CD4-positive, alpha-beta T cell (primary cell): Measurements from ENCODE around the gene ZRANB3. TPM values are rescaled to one million over a fixed set of nuclear protein-coding genes. Genes with fewer than 3 reads are reported as not detected.

Experiments
- ATAC-seq: fragments of 200-7000 bp; cut with Tn5 transposase; one replicate; pipeline ENCODE4 v1.10.0; 2022; ENCODE audit warnings: mild to moderate bottlenecking; ENCODE audit not compliant: poor library complexity
- CTCF ChIA-PET: fragments of 350-600 bp; sonication (Branson Sonifier 250); formaldehyde crosslinking; loops from one replicate; lab custom pipeline; 2021; ENCODE audit warnings: antibody characterized with exemption, inconsistent platforms; lab: Charles Lee
- POLR2A ChIA-PET: fragments of 350-600 bp; sonication (Branson Sonifier 250); formaldehyde crosslinking; loops from one replicate; lab custom pipeline; 2021; ENCODE audit warnings: antibody characterized with exemption, inconsistent platforms; lab: Charles Lee
- DNase-seq, 14 experiments: peaks; one replicate each; pipeline ENCODE4 v3.0.0-alpha.2; 2013 to 2020; ENCODE audit warnings: mixed read lengths in 2 of 14
- H3K27ac ChIP-seq, 2 donors: one replicate each; pipeline versions ENCODE4 v1.5.1 to v1.7.0; 2013; ENCODE audit warnings: low read length in 2 of 2, low read depth in 1 of 2, mild to moderate bottlenecking in 1 of 2
- H3K27me3 ChIP-seq, 2 experiments: 1 replicate in 1 of 2; 2 replicates in 1 of 2; pipeline versions ENCODE4 v1.6.1 to v1.7.0; 2013; ENCODE audit warnings: low read length in 2 of 2, control low read depth in 1 of 2, mild to moderate bottlenecking in 1 of 2, moderate library complexity in 1 of 2; ENCODE audit not compliant: insufficient read depth in 2 of 2, control insufficient read depth in 1 of 2
- H3K36me3 ChIP-seq: one replicate; pipeline ENCODE4 v1.6.1; 2013; ENCODE audit warnings: low read length, control low read depth; ENCODE audit not compliant: insufficient read depth
- H3K4me1 ChIP-seq: one replicate; pipeline ENCODE4 v1.6.1; 2013; ENCODE audit warnings: low read length, control low read depth; ENCODE audit not compliant: insufficient read depth
- H3K4me3 ChIP-seq: one replicate; pipeline ENCODE4 v1.5.1; 2013; ENCODE audit warnings: mild to moderate bottlenecking, low read length, moderate library complexity
- H3K9me3 ChIP-seq, 2 experiments: 1 replicate in 1 of 2; 2 replicates in 1 of 2; pipeline versions ENCODE4 v1.6.1 to v1.7.0; 2013; ENCODE audit warnings: low read length in 2 of 2, mild to moderate bottlenecking in 2 of 2, control low read depth in 1 of 2, moderate library complexity in 1 of 2; ENCODE audit not compliant: control insufficient read depth in 1 of 2, insufficient read depth in 1 of 2
- H3K27ac Mint-ChIP-seq: one replicate; pipeline ENCODE4 v1.8.0; 2020; ENCODE audit warnings: mixed read lengths
- H3K27me3 Mint-ChIP-seq: one replicate; pipeline ENCODE4 v1.8.0; 2021; ENCODE audit warnings: mixed read lengths
- H3K36me3 Mint-ChIP-seq: one replicate; pipeline ENCODE4 v1.8.0; 2021; ENCODE audit warnings: low read depth, mixed read lengths
- H3K4me1 Mint-ChIP-seq: one replicate; pipeline ENCODE4 v1.8.0; 2021; ENCODE audit warnings: low read depth, mixed read lengths
- H3K4me3 Mint-ChIP-seq: one replicate; pipeline ENCODE4 v1.8.0; 2020; ENCODE audit warnings: mild to moderate bottlenecking, mixed read lengths
- H3K9me3 Mint-ChIP-seq: one replicate; pipeline ENCODE4 v1.8.0; 2020; ENCODE audit warnings: mixed read lengths
- CTCF ChIP-seq: fragments of 200-600 bp; IDR thresholded peaks from one replicate; pipeline ENCODE4 v1.8.0; 2022; ENCODE audit warnings: antibody characterized with exemption, mild to moderate bottlenecking
- intact Hi-C, 2 experiments: fragments of 100-400 bp; cut with DNase I in 1 of 2; cut with micrococcal nuclease in 1 of 2; formaldehyde crosslinking; loops; one replicate each; pipeline versions ENCODE4 v1.15.1 to v1.9.0; 2023 to 2025; cut with DNase I, micrococcal nuclease
- total RNA-seq, 174 experiments: library from RNA in 2 of 174; stranded (reverse) in 2 of 174; gene quantifications; one replicate each; pipeline ENCODE4 v1.2.3 and lab custom pipeline; 2021 to 2026

The ZRANB3 gene
- total RNA-seq, 2 experiments from 2014 or later: 3.9 to 4.2 TPM

DNA sequence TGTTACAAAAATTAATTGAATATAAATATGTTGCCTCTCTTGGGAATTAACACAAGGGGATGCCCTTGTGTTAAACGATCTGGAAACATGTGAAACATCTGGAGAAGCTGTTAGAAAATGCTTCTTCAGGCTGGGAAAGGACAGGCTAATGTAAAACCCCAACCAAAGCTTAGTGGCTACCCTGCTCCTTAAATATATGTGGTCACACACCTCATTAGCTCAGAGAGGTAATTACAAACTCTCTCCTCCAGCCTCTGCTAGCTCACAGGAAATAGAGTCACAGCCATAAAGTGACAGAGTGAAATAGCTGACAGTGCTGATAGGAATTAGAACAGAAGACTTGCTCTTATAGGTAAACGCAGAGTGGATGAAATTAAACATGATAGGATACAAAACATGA is 323.0 kb downstream of the ZRANB3 start:
- no peaks in the 10 kb centered on the region for H3K27me3 Mint-ChIP-seq
- ChIA-PET POLR2A (no interaction called here), CTCF (interaction anchor here (0.6 kb wide), 1 partner anchor 21 kb away, joined by 3 read pairs; no protein-coding TSS in a partner anchor)
- DNase-seq: no peak
- no peak overlapping the region for H3K27ac Mint-ChIP-seq
- H3K4me1 Mint-ChIP-seq: no peaks in the 10 kb centered on the region
- no peak overlapping the region for H3K4me3 ChIP-seq
- no peaks in the 10 kb centered on the region for H3K9me3 ChIP-seq
- H3K9me3 Mint-ChIP-seq: no peaks in the 10 kb centered on the region
- no peak for ATAC-seq
- no peak overlapping the region for H3K4me3 Mint-ChIP-seq
- H3K36me3 ChIP-seq: no peaks in the 10 kb centered on the region
- H3K27me3 ChIP-seq: no peaks in the 10 kb centered on the region
- no peak for TF ChIP-seq CTCF
- H3K4me1 ChIP-seq: no peaks in the 10 kb centered on the region
- no peak overlapping the region for H3K27ac ChIP-seq
- H3K36me3 Mint-ChIP-seq: peaks cover 4% of the 10 kb centered on the region
- intact Hi-C loops: no loop called here

DNA sequence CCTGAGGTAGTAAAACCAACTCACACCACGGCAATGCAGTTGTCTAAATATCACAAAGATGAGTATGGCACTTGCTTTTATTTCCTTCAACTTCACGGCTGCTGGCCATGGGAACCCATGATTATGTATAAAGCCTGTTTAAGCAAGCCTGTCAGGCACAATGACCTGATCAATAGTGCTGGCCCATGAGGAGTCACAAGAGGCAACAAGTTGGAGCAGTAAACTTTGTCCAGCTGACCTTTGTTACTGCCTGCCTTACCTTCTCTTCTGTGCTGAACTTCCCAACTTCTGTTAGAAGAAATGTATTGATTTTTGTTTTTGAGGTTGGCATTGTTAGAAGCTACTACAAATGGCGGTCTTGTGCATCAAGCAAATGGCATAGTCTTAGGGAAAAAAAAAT is 327.1 kb downstream of the ZRANB3 start:
- DNase-seq (no peak), ATAC-seq (no peak)
- H3K36me3 Mint-ChIP-seq: peaks cover 18% of the 10 kb centered on the region
- no peak overlapping the region for H3K4me3 ChIP-seq
- H3K27ac ChIP-seq: no peak overlapping the region
- no peaks in the 10 kb centered on the region for H3K9me3 ChIP-seq
- H3K27me3 ChIP-seq: no peaks in the 10 kb centered on the region
- no peaks in the 10 kb centered on the region for H3K36me3 ChIP-seq
- no peaks in the 10 kb centered on the region for H3K9me3 Mint-ChIP-seq
- no peak overlapping the region for H3K4me3 Mint-ChIP-seq
- no peaks in the 10 kb centered on the region for H3K4me1 Mint-ChIP-seq
- ChIA-PET CTCF (no interaction called here), POLR2A (no interaction called here)
- intact Hi-C loops: no loop called here
- TF ChIP-seq CTCF: no peak
- H3K4me1 ChIP-seq: no peaks in the 10 kb centered on the region
- H3K27me3 Mint-ChIP-seq: no peaks in the 10 kb centered on the region
- H3K27ac Mint-ChIP-seq: no peak overlapping the region

DNA sequence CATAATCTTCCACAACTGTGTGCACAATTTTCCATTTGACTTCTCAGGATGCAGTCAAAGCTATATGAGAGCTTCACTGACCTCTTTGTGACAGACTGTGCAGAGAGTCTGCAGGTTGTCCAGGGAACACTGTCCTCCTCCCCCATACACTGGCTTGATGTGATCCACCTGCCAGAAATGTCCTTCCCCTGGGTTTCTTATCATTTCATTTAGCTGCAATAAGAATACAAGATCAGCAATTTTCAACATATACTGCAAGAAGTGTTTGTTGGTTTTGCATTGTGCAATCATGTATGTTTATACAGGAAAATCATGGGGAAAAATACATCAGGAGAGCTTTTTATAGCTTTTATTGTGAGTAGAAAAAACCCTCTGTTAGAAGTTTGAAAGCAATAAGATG is 328.3 kb downstream of the ZRANB3 start:
- H3K36me3 ChIP-seq: no peaks in the 10 kb centered on the region
- ChIA-PET CTCF (no interaction called here), POLR2A (no interaction called here)
- Mint-ChIP-seq H3K9me3 (no peaks in the 10 kb centered on the region), H3K27me3 (no peaks in the 10 kb centered on the region), H3K4me1 (no peaks in the 10 kb centered on the region), H3K4me3 (no peak overlapping the region), H3K36me3 (peaks cover 18% of the 10 kb centered on the region), H3K27ac (no peak overlapping the region)
- intact Hi-C loops: no loop called here
- no peaks in the 10 kb centered on the region for H3K4me1 ChIP-seq
- ATAC-seq: no peak
- H3K27ac ChIP-seq: no peak overlapping the region
- no peak for DNase-seq
- no peaks in the 10 kb centered on the region for H3K9me3 ChIP-seq
- TF ChIP-seq CTCF: no peak
- no peak overlapping the region for H3K4me3 ChIP-seq
- no peaks in the 10 kb centered on the region for H3K27me3 ChIP-seq
